ENCODE results near the gene SLC22A3. TPM values are rescaled to one million over a fixed set of nuclear protein-coding genes. Genes with fewer than 3 reads are reported as not detected.

Gene SLC22A3
- total and polyA plus RNA-seq, 2 donors (not counting 1 experiment from before 2014, with no cell fraction given): not detected

GRCh38 chr6:160299559-160299958, 48.6 kb upstream of the SLC22A3 start:
- Histone ChIP-seq H2AFZ (ENCODE audit: insufficient read depth, low read depth, low read length, poor library complexity, severe bottlenecking) (no peak overlapping the region), H3K27me3 (replicated peaks in 1 of 4; ENCODE audit: control extremely low read depth in 1 of 4, control insufficient read depth in 3 of 4, insufficient read depth in 4 of 4, low read length in 3 of 4) (no peaks in the 10 kb centered on the region), H3K4me2 (replicated peaks; ENCODE audit: low read depth, low read length, poor library complexity, severe bottlenecking) (no peak overlapping the region), H3K9ac (ENCODE audit: low read length) (no peak overlapping the region), H3K79me2 (ENCODE audit: control insufficient read depth, insufficient read depth, low read length) (no peaks in the 10 kb centered on the region), H4K20me1 (ENCODE audit: control insufficient read depth, insufficient read depth, low read length, poor library complexity, severe bottlenecking) (no peaks in the 10 kb centered on the region), H3K27ac (ENCODE audit: low read length in 2 of 2) (no peak overlapping the region), H3K4me1 (ENCODE audit: control insufficient read depth in 2 of 2, insufficient read depth in 2 of 2, low read length in 2 of 2) (no peaks in the 10 kb centered on the region), H3K36me3 (replicated peaks in 1 of 2; ENCODE audit: control extremely low read depth in 1 of 2, control insufficient read depth in 1 of 2, extremely low read depth in 1 of 2, insufficient read depth in 2 of 2, low read length in 1 of 2) (no peaks in the 10 kb centered on the region), H3K4me3 (ENCODE audit: control extremely low read depth in 1 of 5, extremely low read depth in 1 of 5, insufficient read depth in 1 of 5, low read depth in 2 of 5, low read length in 4 of 5) (no peak overlapping the region), H3K9me3 (ENCODE audit: control extremely low read depth in 1 of 3, control insufficient read depth in 2 of 3, insufficient read depth in 1 of 3, low read length in 2 of 3) (peaks cover 0 to 6% (median 0%) of the 10 kb centered on the region in 3 donors)
- Mint-ChIP-seq H3K4me3 (no peak overlapping the region), H3K27me3 (no peaks in the 10 kb centered on the region), H3K4me1 (no peaks in the 10 kb centered on the region), H3K27ac (no peak overlapping the region), H3K9me3 (ENCODE audit: insufficient read depth) (no peaks in the 10 kb centered on the region)
- intact Hi-C loops (cut with micrococcal nuclease): no loop called here
- CTCF ChIA-PET: no interaction called here
- ATAC-seq (ENCODE audit: low read depth) (no peak), DNase-seq (no peak)
- TF ChIP-seq EZH2 (IDR thresholded peaks at IDR 0.05; ENCODE audit: borderline replicate concordance, insufficient read depth, low read depth, low read length, poor library complexity, severe bottlenecking) (no peak), CTCF (IDR thresholded peaks at IDR 0.05) (no peak)
- POLR2A ChIA-PET: no interaction called here
- WGBS (ENCODE audit: insufficient coverage): 94% methylated on average over 7 of the region's 11 CpGs

DNA sequence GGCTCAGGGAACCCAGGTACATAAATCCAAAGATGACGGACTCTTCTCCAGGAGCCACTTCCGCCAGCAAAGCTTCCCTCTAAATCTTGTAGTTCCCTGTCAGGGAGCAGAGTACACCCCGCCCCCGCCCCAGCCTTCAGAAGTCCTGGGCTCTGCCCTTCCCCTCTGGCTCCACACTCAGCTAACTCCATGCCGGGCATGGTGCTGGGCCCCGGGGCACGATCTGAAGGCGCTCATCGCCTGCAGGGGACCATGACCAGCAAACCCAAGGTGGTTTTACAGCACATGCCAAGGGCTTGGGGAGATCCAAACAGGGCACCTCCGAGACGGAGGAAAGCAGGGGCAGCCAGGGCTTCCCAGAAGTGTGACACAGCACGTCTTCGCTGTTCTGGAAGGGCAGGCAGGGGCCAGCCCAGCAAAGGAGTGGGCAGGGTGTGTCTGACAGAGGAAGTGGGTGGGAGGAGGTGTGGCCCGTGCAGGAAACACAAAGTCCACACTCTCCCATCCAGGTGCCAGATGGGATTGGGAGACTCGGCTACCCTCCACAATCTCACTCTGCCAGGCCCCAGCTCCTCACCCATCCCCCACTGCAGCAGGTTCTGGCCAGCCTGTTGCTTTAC, 48.0 kb upstream of the SLC22A3 start:
- no peak overlapping the region for H3K4me2 ChIP-seq (replicated peaks; ENCODE audit: low read depth, low read length, poor library complexity, severe bottlenecking)
- H4K20me1 ChIP-seq (ENCODE audit: control insufficient read depth, insufficient read depth, low read length, poor library complexity, severe bottlenecking): no peaks in the 10 kb centered on the region
- no peak overlapping the region for H3K27ac ChIP-seq (ENCODE audit: low read length in 2 of 2)
- WGBS (ENCODE audit: insufficient coverage): 75% methylated on average over 15 of the region's 15 CpGs
- H2AFZ ChIP-seq (ENCODE audit: insufficient read depth, low read depth, low read length, poor library complexity, severe bottlenecking): no peak overlapping the region
- no peaks in the 10 kb centered on the region for H3K9me3 Mint-ChIP-seq (ENCODE audit: insufficient read depth)
- no peak overlapping the region for H3K4me3 ChIP-seq (ENCODE audit: control extremely low read depth in 1 of 5, extremely low read depth in 1 of 5, insufficient read depth in 1 of 5, low read depth in 2 of 5, low read length in 4 of 5)
- H3K36me3 ChIP-seq (replicated peaks in 1 of 2; ENCODE audit: control extremely low read depth in 1 of 2, control insufficient read depth in 1 of 2, extremely low read depth in 1 of 2, insufficient read depth in 2 of 2, low read length in 1 of 2): no peaks in the 10 kb centered on the region
- DNase-seq (no peak), ATAC-seq (ENCODE audit: low read depth) (no peak)
- H3K27ac Mint-ChIP-seq: no peak overlapping the region
- no peaks in the 10 kb centered on the region for H3K4me1 Mint-ChIP-seq
- no peak overlapping the region for H3K9ac ChIP-seq (ENCODE audit: low read length)
- H3K4me3 Mint-ChIP-seq: no peak overlapping the region
- H3K79me2 ChIP-seq (ENCODE audit: control insufficient read depth, insufficient read depth, low read length): no peaks in the 10 kb centered on the region
- peaks cover 0 to 6% (median 0%) of the 10 kb centered on the region in 3 donors for H3K9me3 ChIP-seq (ENCODE audit: control extremely low read depth in 1 of 3, control insufficient read depth in 2 of 3, insufficient read depth in 1 of 3, low read length in 2 of 3)
- intact Hi-C loops (cut with micrococcal nuclease): no loop called here
- no peaks in the 10 kb centered on the region for H3K27me3 ChIP-seq (replicated peaks in 1 of 4; ENCODE audit: control extremely low read depth in 1 of 4, control insufficient read depth in 3 of 4, insufficient read depth in 4 of 4, low read length in 3 of 4)
- CTCF ChIA-PET: no interaction called here
- H3K27me3 Mint-ChIP-seq: no peaks in the 10 kb centered on the region
- H3K4me1 ChIP-seq (ENCODE audit: control insufficient read depth in 2 of 2, insufficient read depth in 2 of 2, low read length in 2 of 2): no peaks in the 10 kb centered on the region
- POLR2A ChIA-PET: no interaction called here
- TF ChIP-seq EZH2 (IDR thresholded peaks at IDR 0.05; ENCODE audit: borderline replicate concordance, insufficient read depth, low read depth, low read length, poor library complexity, severe bottlenecking) (no peak), CTCF (IDR thresholded peaks at IDR 0.05) (no peak)
